Measurements from ENCODE around the gene SLC36A1. TPM values are rescaled to one million over a fixed set of nuclear protein-coding genes. Genes with fewer than 3 reads are reported as not detected.

The SLC36A1 gene
- total and polyA plus RNA-seq, 2 of the 8 experiments (the other 6 are each of a cell fraction or from before 2014, with no cell fraction given), result 6.6 to 9.6 TPM

DNA sequence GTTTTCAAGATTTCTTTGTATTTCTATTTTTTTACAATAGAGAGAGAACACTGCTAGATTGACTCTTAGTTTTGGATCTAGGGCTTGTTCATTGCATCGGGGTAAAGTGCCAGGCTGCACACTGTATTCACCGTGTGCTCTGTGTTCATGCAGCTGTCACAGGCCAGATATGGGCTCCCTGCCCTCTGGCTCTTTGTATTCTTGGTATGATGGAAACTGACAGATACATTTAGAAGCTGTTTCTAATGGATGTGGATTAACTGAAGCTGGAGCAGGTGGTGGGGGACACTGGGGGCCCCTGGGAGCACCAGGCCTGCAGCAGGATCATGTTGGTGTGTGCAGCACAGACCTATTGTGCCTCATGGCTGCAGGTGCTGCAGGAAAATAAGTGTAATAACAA lies 28.0 kb downstream of the SLC36A1 start:
- Histone ChIP-seq H3K18ac (ENCODE audit: extremely low read depth, low read length) (no peak overlapping the region), H3K9me3 (ENCODE audit: insufficient read depth in 2 of 2, low read depth in 1 of 2, low read length in 1 of 2) (no peaks in the 10 kb centered on the region), H3K56ac (replicated peaks; ENCODE audit: insufficient read length, low read depth, low read length) (no peak overlapping the region), H3K23ac (ENCODE audit: insufficient read length) (no peak overlapping the region), H4K8ac (ENCODE audit: extremely low read depth, insufficient read depth, low read length) (no peak overlapping the region), H3K36me3 (ENCODE audit: control insufficient read depth in 2 of 4, insufficient read depth in 4 of 4, low read length in 3 of 4) (peaks cover 0 to 5% (median 0%) of the 10 kb centered on the region in 4 experiments; a peak in 2 of 8 replicates), H4K91ac (replicated peaks; ENCODE audit: insufficient read length, low read length) (no peak overlapping the region), H3K9ac (replicated peaks in 1 of 4; ENCODE audit: extremely low read depth in 1 of 4, low read depth in 3 of 4, low read length in 3 of 4) (no peak overlapping the region), H3K79me2 (ENCODE audit: control insufficient read depth in 1 of 2, insufficient read depth in 2 of 2, low read length in 2 of 2) (no peaks in the 10 kb centered on the region), H3K4me1 (replicated peaks in 1 of 4; ENCODE audit: control insufficient read depth in 3 of 4, insufficient read depth in 4 of 4, low read length in 3 of 4) (peaks cover 0 to under 1% (median 0%) of the 10 kb centered on the region in 4 experiments; a peak in 1 of 7 replicates), H4K5ac (ENCODE audit: insufficient read length, low read depth, low read length) (no peak overlapping the region), H2BK5ac (ENCODE audit: low read depth, low read length) (no peak overlapping the region), H4K20me1 (replicated peaks in 1 of 2; ENCODE audit: control insufficient read depth in 1 of 2, insufficient read depth in 2 of 2, low read length in 2 of 2) (no peaks in the 10 kb centered on the region), H3K27me3 (replicated peaks in 1 of 4; ENCODE audit: control insufficient read depth in 3 of 4, extremely low read depth in 1 of 4, insufficient read depth in 3 of 4, low read length in 3 of 4) (no peaks in the 10 kb centered on the region), H2BK15ac (ENCODE audit: low read length) (no peak overlapping the region), H3K4me2 (ENCODE audit: insufficient read depth in 1 of 2, low read depth in 2 of 2, low read length in 2 of 2) (no peak overlapping the region), H2BK12ac (ENCODE audit: low read depth, low read length) (no peak overlapping the region), H2AK5ac (ENCODE audit: low read depth, low read length) (no peak overlapping the region), H3K14ac (ENCODE audit: insufficient read length) (no peak overlapping the region), H3K79me1 (ENCODE audit: low read depth, low read length) (no peaks in the 10 kb centered on the region), H3K23me2 (ENCODE audit: low read depth, low read length) (no peaks in the 10 kb centered on the region), H2BK120ac (replicated peaks; ENCODE audit: low read depth, low read length) (no peak overlapping the region), H3K4ac (replicated peaks; ENCODE audit: insufficient read length, low read depth, low read length) (no peak overlapping the region), H2BK20ac (ENCODE audit: low read length) (no peak overlapping the region), H3K27ac (ENCODE audit: low read depth, low read length) (no peak overlapping the region), H3K4me3 (ENCODE audit: extremely low read depth in 1 of 4, insufficient read depth in 2 of 4, low read depth in 3 of 4, low read length in 4 of 4) (no peak overlapping the region), H2AFZ (ENCODE audit: low read length) (no peak overlapping the region)
- DNase-seq (ENCODE audit: low read depth in 1 of 2, low spot score in 2 of 2), result no peak
- ChIA-PET CTCF (ENCODE audit: partially characterized antibody) (interaction anchor here (1.2 to 8.6 kb wide), 6 partner anchors 11 to 177 kb away, joined by 3 to 72 read pairs (median 5); partner anchors contain the start of gene SLC36A1), POLR2A (ENCODE audit: partially characterized antibody) (interaction anchor here (1.8 kb wide), 1 partner anchor 21 kb away, joined by 5 read pairs; no protein-coding TSS in a partner anchor)
- TF ChIP-seq BACH1 (IDR thresholded peaks at IDR 0.05; ENCODE audit: low read length) (no peak), SAP30 (IDR thresholded peaks at IDR 0.05; ENCODE audit: insufficient read depth, insufficient replicate concordance, low read length) (no peak), MAFK (IDR thresholded peaks at IDR 0.05; ENCODE audit: low read depth, low read length) (no peak), JUN (IDR thresholded peaks at IDR 0.05; ENCODE audit: low read depth, low read length) (no peak), SRF (IDR thresholded peaks at IDR 0.05; ENCODE audit: low read depth, low read length) (no peak), RAD21 (IDR thresholded peaks at IDR 0.05 in 1 of 2, conservative IDR thresholded peaks at IDR 0.05 in 1 of 2; ENCODE audit: low read depth in 2 of 2, low read length in 2 of 2) (no peak), NANOG (IDR thresholded peaks at IDR 0.05; ENCODE audit: insufficient read depth, low read depth, low read length, poor library complexity, severe bottlenecking) (no peak), CHD1 (IDR thresholded peaks at IDR 0.05; ENCODE audit: low read depth, low read length) (no peak), PHF8 (conservative IDR thresholded peaks at IDR 0.05; ENCODE audit: low read depth, low read length) (no peak)
- no peak for FAIRE-seq
- 94% methylated on average over 2 of the region's 2 CpGs; no CpG with 5 or more reads in 1 of the 2 experiments for WGBS, 2 experiments (ENCODE audit: extremely low coverage in 1 of 2, insufficient coverage in 1 of 2, insufficient read length in 1 of 2, insufficient replicate concordance in 2 of 2, low coverage in 1 of 2, low lambda C conversion rate in 2 of 2, missing lambda C conversion rate in 1 of 2)
